GM19099 (cell line): ENCODE data around the gene CCR2.

Experiments
- POLR2A ChIP-seq: IDR thresholded peaks from 3 replicates; pipeline ENCODE4 v1.6.1; 2011; ENCODE audit warnings: low read depth; ENCODE audit not compliant: insufficient read length; ENCODE audit errors: extremely low read depth

Gene CCR2

DNA sequence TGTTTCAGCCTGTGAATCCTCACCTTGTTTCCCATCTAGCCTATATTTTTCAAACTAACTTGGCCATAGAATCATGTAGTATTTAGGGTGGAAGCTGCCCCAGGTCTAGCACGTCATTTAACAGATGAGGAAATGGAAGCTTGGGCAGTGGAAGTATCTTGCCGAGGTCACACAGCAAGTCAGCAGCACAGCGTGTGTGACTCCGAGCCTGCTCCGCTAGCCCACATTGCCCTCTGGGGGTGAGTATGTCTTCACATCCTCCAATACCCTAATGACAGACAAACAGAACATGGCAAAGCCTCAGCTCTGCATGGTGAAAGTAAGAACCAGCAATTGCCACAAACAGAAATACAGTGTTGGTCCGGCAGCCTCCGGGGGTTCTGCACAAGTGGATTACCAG lies 14.7 kb downstream of the CCR2 start:
- no peak for TF ChIP-seq POLR2A

DNA sequence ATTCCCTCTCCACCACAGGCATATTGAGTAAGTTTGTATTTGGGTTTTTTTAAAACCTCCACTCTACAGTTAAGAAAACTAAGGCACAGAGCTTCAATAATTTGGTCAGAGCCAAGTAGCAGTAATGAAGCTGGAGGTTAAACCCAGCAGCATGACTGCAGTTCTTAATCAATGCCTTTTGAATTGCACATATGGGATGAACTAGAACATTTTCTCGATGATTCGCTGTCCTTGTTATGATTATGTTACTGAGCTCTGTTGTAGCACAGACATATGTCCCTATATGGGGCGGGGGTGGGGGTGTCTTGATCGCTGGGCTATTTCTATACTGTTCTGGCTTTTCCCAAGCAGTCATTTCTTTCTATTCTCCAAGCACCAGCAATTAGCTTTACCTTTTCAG lies 15.2 kb downstream of the CCR2 start:
- no peak for TF ChIP-seq POLR2A

DNA sequence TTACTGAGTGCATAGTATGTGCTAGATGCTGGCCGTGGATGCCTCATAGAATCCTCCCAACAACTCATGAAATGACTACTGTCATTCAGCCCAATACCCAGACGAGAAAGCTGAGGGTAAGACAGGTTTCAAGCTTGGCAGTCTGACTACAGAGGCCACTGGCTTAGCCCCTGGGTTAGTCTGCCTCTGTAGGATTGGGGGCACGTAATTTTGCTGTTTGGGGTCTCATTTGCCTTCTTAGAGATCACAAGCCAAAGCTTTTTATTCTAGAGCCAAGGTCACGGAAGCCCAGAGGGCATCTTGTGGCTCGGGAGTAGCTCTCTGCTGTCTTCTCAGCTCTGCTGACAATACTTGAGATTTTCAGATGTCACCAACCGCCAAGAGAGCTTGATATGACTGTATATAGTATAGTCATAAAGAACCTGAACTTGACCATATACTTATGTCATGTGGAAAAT lies 15.8 kb downstream of the CCR2 start:
- TF ChIP-seq POLR2A = no peak

DNA sequence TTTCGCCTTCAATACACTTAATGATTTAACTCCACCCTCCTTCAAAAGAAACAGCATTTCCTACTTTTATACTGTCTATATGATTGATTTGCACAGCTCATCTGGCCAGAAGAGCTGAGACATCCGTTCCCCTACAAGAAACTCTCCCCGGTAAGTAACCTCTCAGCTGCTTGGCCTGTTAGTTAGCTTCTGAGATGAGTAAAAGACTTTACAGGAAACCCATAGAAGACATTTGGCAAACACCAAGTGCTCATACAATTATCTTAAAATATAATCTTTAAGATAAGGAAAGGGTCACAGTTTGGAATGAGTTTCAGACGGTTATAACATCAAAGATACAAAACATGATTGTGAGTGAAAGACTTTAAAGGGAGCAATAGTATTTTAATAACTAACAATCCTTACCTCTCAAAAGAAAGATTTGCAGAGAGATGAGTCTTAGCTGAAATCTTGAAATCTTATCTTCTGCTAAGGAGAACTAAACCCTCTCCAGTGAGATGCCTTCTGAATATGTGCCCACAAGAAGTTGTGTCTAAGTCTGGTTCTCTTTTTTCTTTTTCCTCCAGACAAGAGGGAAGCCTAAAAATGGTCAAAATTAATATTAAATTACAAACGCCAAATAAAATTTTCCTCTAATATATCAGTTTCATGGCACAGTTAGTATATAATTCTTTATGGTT lies 17.1 kb downstream of the CCR2 start, which contains the start of gene CCR5:
CCR5 (plus strand) TSS at position 108 of the 680 bp plus-strand sequence. CDS start 1,957 bp downstream, outside the sequence.
- TF ChIP-seq POLR2A = no peak

DNA sequence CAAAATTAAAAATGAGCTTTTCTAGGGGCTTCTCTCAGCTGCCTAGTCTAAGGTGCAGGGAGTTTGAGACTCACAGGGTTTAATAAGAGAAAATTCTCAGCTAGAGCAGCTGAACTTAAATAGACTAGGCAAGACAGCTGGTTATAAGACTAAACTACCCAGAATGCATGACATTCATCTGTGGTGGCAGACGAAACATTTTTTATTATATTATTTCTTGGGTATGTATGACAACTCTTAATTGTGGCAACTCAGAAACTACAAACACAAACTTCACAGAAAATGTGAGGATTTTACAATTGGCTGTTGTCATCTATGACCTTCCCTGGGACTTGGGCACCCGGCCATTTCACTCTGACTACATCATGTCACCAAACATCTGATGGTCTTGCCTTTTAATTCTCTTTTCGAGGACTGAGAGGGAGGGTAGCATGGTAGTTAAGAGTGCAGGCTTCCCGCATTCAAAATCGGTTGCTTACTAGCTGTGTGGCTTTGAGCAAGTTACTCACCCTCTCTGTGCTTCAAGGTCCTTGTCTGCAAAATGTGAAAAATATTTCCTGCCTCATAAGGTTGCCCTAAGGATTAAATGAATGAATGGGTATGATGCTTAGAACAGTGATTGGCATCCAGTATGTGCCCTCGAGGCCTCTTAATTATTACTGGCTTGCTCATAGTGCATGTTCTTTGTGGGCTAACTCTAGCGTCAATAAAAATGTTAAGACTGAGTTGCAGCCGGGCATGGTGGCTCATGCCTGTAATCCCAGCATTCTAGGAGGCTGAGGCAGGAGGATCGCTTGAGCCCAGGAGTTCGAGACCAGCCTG lies 17.8 kb downstream of the CCR2 start:
- TF ChIP-seq POLR2A = no peak

DNA sequence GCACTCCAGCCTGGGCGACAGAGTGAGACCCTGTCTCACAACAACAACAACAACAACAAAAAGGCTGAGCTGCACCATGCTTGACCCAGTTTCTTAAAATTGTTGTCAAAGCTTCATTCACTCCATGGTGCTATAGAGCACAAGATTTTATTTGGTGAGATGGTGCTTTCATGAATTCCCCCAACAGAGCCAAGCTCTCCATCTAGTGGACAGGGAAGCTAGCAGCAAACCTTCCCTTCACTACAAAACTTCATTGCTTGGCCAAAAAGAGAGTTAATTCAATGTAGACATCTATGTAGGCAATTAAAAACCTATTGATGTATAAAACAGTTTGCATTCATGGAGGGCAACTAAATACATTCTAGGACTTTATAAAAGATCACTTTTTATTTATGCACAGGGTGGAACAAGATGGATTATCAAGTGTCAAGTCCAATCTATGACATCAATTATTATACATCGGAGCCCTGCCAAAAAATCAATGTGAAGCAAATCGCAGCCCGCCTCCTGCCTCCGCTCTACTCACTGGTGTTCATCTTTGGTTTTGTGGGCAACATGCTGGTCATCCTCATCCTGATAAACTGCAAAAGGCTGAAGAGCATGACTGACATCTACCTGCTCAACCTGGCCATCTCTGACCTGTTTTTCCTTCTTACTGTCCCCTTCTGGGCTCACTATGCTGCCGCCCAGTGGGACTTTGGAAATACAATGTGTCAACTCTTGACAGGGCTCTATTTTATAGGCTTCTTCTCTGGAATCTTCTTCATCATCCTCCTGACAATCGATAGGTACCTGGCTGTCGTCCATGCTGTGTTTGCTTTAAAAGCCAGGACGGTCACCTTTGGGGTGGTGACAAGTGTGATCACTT lies 18.8 kb downstream of the CCR2 start:
- no peak for TF ChIP-seq POLR2A

DNA sequence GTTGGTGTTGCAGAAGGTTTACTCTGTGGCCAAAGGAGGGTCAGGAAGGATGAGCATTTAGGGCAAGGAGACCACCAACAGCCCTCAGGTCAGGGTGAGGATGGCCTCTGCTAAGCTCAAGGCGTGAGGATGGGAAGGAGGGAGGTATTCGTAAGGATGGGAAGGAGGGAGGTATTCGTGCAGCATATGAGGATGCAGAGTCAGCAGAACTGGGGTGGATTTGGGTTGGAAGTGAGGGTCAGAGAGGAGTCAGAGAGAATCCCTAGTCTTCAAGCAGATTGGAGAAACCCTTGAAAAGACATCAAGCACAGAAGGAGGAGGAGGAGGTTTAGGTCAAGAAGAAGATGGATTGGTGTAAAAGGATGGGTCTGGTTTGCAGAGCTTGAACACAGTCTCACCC lies 20.8 kb downstream of the CCR2 start:
- TF ChIP-seq POLR2A = no peak

DNA sequence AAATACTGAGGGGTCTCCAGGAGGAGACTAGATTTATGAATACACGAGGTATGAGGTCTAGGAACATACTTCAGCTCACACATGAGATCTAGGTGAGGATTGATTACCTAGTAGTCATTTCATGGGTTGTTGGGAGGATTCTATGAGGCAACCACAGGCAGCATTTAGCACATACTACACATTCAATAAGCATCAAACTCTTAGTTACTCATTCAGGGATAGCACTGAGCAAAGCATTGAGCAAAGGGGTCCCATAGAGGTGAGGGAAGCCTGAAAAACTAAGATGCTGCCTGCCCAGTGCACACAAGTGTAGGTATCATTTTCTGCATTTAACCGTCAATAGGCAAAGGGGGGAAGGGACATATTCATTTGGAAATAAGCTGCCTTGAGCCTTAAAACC lies 21.3 kb downstream of the CCR2 start:
- no peak for TF ChIP-seq POLR2A

DNA sequence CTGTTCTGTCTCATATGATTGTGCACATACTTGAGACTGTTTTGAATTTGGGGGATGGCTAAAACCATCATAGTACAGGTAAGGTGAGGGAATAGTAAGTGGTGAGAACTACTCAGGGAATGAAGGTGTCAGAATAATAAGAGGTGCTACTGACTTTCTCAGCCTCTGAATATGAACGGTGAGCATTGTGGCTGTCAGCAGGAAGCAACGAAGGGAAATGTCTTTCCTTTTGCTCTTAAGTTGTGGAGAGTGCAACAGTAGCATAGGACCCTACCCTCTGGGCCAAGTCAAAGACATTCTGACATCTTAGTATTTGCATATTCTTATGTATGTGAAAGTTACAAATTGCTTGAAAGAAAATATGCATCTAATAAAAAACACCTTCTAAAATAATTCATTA lies 21.9 kb downstream of the CCR2 start:
- no peak for TF ChIP-seq POLR2A

DNA sequence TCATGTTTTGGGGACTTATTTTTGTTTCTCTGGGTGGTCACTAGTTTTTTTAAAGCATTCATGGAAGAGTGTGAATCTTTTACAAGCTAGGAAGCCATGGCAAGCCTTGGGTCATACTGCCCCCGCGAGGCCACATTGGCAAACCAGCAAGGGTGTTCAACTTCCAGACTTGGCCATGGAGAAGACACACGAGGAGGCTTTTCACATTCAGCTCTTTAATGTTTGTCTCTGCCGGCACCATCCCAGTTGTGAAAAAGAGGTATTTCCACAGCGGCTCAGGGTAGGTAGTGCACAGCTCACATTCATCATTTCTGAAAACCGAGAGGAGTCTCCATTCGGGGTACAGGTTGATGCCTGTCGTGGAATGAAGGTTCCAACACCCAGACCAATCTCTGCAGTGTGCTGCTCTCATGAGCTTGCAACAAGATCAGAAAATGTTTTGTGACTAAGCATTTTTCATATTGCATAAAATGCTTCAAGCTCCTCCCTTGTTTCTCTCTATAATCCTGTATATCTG lies 24.6 kb downstream of the CCR2 start:
- no peak for TF ChIP-seq POLR2A

DNA sequence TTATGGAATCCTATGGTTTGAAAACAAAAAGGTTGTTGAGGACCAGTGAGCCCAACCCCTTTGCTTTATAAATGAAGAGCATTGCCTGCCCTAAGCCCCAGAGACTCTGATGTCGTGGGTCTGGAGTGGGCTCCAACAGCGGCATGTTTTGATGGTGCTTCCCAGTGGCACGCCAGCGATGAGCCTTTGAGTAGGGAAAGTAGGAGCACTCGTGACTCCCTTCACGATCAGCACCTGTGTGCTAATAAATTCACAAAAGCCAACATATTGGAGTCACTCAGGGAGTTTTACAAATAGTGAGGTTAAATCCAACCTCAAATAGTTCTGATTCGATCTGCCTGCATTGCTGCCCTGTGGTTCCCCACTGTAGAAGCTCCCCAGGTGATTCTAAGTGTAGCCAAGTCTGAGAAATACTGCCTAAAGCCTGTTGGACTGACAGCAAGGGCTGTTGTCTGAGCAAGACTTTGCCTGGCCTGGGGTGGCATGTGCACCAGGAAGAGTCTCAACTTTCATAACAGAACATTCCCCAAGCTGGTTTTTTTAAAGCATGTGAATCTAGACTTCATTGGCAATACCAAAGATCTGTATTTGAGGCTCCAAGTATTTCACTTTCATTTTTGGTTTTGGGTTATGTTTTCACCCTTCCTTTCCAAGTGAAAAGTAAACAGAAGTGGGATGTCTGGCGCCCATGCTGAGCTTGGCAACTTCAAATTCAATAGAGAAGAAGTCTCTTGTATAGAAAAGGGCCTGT lies 26.7 kb downstream of the CCR2 start:
- no peak for TF ChIP-seq POLR2A

DNA sequence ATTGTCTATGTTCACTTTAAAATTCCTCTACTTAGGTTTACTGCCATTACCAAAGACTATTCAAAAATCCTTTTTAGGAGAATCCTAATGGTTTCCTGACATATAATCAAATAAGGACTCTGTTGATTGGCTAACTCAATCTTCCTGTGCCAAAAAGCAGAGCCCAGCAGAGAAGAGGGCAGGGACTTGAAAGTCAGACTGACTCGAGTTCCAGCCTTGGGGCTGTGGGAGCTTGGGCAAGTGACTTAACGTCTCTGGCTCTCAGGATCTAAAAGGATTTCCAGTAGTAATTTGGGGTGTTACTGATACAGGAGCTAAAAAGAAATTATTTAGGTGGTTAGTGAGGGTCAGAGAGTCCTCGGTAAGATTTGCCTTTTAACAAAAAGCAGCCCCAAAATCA lies 27.7 kb downstream of the CCR2 start:
- no peak for TF ChIP-seq POLR2A

DNA sequence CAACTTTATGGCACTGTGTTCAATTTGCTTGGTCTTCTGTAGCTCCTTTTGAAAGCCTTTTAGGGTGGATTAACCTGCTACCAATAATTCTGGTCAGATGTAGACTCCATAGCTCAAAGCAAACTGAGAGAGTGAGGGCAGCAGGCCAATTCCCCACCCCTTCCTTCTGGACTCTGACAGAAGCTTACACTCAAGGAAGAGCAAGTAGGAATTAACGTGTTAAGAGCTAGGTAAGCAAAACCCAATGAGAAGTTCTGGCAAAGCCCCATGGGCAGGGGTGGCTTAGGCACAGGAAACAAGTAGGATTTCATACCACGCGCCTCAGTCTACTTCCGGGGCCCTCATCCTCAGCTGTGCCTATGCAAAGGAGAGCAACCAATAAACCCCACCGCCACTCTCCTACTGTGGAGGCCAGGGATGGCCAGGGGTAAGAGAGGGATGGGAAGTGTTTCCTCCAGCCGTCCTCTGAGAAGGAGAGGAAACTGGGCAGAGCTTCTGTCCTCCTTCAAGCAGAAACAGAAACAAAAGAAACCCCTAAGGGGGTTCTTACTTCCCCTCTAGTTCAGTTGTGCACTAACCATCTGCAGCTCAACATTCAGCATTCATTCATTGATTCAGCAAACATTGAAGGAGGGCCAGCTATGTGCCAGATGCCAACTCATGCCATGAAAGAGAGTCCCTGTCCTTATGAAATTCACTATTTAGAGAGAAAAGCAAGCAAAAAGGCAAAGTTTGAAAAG lies 29.5 kb downstream of the CCR2 start:
- TF ChIP-seq POLR2A = no peak

DNA sequence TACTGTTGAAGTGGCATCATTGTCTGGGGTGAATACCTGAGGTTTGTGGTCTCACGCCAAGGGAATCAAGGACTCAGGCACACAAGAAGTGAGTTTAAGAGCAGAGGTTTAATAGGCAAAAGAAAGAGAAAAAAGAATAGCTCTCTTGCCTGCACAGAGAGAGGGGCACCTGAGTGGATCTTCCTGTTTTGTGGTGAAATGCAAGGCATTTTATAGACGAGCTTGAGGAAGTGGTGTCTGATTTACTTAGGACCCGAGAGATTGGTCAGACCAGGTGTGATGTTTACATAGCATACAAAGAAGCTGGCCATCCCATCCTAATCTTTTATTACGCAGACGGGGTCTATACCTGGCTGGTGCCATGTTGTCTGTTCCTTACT lies 30.0 kb downstream of the CCR2 start:
- TF ChIP-seq POLR2A = no peak
